Measurements from ENCODE around the gene PNPO.

PNPO gene

DNA sequence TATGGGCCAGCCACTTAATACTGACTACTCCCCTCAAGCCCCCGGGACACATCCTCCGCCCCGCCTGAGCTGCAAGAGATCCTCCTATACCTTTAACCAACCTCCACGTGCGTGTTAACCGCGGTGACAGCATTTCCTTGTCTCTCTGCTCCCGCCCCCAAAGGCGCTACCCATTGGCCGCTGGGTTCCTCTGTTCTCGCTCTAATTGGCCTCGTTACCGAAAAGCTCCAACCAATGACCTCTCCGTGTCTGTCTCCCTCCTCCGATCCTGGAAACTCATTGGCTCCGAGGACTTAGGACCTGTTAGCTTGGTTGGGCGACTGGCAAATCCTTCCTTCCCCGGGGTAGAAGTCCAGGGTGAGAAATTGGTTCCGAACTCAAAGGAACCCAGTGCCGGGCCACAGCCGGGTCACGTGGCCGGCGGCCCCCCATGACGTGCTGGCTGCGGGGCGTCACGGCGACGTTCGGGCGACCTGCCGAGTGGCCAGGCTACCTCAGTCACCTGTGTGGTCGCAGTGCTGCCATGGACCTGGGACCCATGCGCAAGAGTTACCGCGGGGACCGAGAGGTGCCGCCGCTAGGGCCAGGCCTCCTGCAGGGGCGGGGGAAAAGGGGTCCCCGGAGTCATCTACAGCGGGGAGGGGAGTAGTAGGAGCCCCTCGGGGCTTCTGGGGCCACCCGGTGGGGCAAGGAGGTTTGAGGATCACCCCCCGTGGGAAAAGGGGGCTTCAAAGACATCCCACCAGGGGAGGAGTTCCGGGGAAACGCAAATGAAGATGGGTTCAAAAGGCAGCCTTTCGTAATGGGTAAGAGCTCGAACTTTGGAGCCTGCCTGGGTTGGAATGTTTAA is at the start of gene PNPO:
PNPO (plus strand) TSS at position 326 of the 850 bp plus-strand sequence; CDS start at position 431, 105 bp downstream.
- peak; percentile 98 for DNase-seq

DNA sequence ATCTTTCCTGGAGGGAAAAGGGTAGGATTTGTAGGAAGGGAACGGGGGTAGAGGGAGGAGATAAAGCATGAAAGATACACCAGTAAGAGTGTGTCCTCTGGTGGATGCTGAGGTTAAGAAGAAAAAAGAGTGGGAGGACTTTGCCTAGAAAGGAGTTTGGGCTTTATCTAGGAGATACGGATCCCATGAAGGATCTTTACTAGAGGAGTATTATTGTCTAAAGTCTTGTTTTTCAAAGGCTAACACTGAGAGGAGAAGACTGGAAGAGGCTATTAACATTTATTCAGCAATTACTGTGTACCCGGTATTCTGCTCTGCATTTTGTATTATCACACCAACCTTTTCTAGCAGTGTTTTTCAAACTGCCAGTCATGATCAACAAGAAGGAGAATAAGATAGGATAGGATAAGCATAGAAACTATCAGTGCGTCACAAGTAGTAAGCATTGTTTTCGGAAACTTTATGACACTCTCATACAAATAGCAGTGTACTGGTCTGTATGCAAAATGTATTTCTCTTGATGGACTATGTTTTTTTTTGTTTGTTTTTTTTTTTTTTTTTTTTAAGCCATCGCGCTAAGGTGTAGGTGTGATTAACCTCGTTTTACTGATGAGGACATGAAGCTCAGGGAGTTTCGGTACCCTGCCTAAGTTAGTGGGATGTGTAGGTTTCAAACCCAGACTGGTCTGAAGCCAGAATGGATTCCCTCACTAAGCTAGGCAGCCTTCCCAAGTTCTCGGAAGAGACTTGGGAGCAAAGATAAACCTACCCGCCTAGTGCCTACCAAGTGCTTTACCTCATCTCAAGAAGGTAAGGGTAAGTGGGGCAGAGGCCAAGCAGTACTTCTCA is 46.6 kb upstream of the PNPO start:
- no peak for DNase-seq

DNA sequence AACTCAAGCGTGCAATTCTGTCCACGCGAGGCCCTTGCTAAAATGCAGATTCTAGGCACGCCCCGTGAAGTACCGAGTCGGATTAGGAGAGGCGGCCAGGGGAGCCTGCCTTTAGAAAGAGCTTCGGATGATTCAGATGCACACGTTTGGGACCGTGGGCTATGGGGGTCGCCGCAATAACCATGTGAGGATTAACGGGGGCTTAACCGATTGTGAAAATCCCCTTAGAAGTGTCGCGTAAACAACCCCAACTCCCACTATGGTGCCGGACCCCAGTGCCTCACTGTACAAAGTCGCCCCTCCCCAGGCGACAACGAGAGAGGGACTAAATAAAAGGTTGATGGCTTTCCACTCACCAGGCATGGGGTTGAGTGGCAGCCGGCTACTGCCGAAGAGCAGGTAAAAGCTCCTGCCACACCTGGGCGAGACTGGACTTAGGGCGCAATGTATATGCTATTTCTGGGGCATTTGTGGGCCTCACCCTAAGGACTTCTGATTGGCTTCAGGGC is 46.0 kb upstream of the PNPO start:
- peak; percentile 45 for DNase-seq

DNA sequence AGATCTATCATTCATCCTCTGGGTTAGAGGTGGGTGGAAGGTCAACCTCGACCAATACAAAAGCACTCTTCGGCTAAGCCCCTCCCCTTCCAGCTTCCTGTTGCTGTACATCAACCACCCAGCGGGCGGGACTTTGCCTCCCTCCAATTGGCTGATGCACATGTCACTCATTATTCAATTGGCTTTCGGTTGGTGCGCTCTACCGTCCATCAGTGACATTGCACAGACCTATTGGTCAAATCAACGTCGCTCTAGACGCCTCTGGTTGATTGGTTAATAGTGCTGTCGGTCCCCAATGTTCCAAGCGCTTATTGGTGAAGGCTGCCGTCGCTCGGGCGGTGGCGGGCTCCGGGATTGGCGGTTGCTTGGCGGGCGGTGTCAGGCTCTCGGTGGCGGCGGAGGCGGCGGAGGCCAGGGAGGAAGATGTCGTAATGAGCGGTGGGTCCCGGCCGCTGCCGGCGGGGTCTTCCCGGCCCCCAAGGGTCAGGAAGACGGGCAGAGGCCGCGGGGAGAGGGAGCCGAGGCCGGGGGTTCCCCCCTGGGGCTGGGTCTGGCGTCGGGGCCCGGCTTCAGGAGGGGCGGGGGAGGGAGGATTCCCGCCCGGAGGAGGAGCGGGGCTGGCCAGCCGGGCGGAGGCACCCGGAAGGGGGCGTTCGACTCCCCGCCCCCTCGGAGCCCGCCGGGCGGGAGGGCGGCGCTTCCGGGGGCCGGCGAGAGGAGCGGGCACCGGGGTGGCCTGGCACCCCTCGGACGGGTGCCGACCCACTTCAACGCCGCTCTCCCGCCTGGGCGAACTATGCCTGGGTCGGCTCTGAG is 45.3 kb upstream of the PNPO start, which contains the start of gene SP2:
SP2 (plus strand) TSS at position 381 of the 816 bp plus-strand sequence; CDS start at position 432, 51 bp downstream.
- peak; percentile 100 for DNase-seq

DNA sequence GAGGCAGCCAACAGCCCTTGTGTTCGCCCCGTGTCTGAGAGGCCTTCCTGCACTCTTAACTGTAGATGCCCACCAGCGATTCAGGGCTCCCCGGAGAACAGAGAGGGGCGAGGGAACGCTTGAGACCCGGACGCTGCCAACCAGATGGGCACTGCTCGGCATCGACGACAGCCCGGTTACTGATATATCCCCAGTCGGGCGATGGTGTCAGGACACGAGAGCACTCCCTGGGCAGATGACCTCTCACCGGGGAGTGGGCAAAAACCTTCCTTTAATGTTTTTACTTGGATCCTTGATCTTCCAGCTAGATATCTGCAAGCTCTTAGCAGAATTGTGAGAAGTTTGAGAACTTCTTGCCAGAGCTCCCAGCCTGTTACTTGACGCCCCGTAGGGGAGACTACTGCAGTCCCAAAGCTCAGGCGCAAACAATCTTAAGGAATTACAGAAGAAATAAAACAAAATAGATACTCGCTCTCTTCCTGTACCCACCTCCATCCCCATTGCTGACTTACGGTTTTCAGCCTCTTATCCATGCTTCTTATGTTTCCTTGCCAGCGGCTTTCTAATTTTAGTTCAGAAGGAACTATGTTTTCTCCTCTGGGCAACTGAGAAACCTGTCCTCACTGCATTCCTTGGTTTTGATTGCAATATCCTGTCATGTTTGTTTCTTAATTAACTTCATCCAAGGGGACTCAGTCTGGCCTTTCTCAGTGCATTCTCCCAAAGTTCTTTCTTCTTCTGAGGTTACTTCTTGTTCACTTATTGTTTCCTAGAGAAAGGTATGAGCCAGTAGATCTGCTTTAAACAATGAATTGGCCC is 44.5 kb upstream of the PNPO start:
- DNase-seq, result no peak

DNA sequence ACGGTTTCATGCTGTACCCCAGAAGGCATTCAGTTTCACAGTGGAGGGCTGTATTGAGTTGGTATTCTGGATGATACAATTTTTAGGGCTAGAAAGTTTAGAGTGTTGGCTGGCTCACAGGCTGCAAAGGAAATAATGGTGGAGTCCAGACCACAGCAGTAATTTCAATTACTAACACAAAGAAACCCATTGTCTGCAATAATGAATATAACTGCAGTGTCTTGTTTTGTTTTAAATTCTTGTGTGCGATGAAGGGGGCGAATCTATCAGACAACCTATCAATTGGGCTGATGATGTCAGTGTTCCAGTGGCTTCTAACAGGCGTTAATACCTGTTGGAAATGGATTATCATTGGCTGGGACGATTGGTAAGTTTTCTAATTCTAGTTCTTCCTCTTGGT is 43.8 kb upstream of the PNPO start:
- DNase-seq, result no peak

DNA sequence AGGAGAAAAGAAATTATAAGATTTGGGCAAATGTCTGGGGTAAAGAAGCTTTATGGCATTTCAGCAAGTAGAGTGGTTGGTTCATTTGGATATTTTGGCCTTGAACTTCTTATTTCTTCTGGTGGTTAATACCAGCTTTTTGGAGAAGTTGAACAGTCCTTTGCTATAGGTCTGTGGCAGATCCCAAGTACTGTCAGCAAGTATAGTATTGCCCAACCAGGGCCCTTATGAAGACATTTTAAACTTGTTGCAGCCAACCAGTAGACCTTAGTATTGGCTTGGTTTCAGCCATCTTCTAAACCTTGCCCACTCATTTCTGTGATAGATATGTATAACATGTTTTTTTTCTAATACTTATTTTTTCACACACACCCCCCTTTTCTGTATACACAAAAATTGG is 43.1 kb upstream of the PNPO start:
- peak; percentile 77 for DNase-seq

DNA sequence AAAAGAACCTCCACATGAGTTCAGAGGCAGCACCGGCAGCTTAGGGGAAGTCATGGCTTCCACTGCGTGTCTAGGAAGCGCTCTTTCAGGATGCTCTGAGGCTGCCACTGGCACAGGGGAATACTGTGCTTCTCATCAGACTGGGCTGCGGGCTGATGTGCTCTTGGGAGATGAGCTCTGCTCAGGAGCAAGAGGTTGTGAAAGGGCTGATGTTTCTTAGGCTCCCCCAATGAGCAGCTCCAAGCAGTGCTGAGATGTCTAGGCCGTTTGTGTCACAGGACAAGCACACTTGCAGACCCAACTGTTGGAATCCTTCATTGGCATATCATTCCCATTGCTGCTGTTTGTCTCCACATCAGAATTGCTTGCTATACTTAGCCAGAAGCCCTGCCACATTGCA is 41.7 kb upstream of the PNPO start:
- no peak for DNase-seq

DNA sequence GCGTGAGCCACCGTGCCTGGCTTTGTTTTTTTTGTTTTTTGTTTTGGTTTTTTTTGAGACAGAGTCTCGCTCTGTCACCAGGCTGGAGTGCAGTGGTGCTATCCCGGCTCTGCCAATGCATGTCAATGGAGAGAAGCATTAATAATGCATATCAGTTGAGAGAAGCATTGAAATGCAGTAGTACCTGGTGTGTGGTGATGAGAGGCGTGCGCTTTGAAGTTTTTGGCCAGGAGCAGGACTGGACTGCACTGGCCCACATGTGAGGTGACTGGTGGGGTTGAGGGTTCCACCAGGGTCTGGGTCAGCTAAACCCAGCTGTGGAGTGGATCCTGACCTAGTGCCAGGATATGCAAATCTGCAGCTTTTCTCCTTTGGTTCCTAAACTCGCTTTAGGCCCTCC is 39.9 kb upstream of the PNPO start:
- DNase-seq, result no peak

DNA sequence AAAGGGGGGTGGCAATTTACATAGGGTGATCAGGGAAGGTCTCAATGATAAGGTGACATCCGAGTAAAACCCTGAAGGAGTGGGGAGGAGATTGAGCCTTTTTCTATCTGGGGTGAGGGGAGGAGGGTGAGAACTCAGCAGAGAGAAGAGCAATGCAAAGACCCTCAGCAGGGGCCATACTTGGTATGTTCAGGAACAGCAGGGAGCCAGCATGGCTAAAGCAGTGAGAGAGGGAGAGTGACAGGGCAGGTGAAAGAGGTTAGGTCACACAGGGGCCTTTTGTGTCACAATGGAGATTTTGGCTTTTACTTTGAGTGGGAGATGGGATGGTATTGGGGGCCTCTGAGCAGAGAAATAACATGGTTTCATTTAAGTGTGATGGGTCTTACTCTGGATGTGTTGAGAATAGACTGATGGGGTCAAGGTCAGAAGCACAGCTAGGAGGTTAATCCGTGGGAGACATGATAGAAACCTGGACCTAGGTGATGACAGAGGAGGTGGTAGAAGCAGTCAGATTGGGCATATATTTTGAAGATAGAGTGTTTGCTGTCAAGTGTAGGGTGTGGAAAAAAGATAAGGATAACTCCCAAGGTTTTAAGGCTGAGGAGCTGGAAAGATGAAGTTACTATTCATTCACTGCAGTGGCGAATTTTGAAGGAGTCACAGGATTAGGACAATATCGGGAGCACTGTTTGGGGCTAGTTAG is 39.2 kb upstream of the PNPO start:
- DNase-seq, result no peak

DNA sequence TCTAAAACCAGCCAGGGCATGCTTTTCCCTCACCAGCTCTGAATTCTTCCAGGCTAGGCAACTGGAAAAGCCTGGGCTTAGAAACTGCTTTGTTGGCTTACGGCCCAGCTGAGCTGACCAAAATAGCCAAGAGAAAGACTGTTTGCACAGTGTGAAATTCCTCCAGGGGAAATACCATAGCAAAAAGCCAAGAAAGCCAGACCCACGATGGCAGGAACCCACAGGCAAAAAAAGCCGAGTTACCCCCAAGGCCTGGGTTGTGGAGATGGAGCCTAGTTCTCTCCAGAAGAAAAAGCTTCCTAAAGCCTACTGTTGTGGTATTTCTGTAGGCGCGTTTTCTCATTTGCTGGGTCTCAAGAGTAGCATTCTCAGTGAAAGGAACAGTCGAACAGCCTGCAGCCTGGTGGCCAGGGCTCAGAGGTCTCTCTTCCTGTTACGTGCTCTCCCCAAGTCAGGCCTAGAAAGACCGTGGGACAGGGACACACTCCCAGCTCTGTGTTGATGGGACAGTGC is 36.1 kb upstream of the PNPO start:
- no peak for DNase-seq

DNA sequence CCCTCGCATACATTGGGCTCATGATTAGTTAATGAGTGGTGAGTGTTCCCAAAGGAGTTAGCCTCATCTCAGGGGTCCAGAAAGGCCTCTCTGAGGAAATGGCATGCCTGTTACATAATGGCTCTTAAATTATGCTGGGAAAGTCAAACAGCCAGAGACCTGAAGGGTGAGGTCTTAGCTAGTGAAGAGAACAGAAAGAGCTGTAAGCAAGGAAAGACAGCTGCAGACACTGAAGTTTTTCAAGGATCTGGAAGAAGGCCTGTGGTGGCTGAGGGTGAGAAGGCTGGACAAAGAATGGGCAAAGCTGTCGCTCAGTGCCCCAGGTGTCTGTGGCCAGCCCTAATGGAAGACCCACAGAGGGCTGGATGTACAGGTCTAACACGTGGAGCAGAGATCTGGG is 34.9 kb upstream of the PNPO start:
- no peak for DNase-seq

DNA sequence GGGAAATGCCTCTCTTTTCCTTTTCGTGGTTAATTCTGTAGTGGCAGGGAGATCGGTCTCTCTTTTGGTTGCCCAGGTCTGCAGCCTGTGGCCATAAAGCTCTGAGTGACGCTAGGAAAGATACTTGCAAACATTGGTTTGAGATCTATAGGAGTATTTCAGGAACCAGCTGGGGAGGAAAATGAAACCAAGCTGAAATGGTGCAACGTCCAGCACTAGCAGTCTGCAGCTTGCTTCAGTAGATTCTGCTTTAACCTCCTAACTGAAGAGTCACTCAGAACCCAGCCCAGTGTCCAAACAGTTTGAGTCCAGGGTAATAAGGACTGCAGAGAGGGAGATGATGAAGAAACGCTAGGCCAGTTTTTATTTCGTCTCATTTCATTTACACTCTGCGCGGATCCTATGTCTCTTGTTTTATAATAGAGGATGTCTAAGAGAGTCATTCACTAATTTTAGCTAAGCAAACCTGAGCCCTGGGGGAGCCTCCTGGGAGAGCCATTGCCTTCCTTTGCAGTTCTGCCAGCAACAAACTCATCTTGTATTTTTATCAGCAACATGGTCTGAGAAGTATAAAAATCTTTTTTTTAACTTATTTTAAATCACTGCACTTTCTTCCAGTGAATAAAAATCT is 33.3 kb upstream of the PNPO start:
- peak; percentile 87 for DNase-seq

DNA sequence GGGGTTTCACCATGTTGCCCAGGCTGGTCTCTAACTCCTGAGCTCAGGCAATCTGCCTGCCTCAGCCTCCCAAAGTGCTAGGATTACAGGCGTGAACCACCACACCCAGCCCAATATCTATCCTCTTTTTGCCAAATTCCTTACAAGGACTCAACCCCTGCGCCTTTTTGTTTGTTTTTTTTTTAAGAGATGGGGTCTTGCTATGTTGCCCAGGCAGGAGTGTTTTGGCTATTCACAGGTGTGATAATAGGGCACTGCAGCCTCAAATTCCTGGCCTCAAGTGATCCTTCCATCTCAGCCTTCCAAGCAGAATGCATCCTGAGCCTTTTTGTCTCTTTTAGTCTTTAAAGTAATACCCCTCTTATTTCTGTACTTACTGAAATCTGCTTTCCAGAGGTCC is 28.3 kb upstream of the PNPO start:
- DNase-seq, result no peak

DNA sequence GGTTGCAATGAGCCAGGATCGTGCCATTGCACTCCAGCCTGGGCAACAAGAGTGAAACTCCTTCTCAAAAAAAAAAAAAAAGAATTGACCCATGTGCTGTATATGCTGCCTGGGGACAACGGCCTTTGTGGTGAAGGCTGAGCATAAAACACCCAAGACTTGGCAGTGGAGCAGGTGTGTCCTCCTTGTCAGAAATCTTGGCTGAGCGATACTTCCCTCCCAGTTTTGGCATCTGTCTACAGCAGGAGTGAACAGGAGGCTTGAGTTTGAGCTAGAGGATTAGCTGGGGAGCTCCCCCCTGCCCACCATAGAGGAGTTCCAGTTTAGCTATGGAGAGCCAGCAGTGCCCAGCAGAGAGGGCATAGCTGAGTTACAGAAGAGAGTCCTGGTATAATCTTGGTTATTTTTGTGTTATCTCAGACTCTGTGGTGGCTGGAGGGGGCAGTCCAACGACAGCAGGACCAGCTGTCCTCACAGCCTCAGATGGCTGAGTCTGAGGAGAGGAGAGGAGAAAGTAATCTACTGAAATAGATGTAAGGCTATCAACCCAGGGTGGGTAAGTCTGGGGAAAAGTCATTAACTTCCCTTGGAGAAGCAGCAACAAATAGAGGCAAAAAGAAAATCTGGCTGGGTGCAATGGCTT is 26.9 kb upstream of the PNPO start:
- no peak for DNase-seq

DNA sequence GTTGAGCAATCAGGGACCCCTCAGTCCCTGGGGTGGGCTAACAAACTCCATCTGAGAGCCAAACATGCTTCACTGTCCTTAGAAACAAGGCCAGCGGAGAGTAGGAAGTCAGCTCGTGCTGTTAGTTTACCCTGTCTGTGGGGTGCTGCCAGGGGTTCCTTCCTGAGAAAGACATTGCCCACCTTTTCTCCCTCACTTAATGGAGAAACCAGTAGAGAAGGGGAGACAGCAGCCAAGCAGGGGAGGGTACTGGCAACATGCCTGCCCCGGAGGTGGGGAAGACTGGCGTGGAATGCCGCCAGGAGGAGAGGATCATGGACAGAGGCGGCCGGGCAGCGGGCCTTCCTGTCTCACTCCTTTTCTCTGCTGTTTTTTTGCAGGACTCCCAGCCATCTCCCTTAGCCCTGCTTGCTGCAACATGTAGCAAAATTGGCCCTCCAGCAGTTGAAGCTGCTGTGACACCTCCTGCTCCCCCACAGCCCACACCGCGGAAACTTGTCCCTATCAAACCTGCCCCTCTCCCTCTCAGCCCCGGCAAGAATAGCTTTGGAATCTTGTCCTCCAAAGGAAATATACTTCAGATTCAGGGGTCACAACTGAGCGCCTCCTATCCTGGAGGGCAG is 25.5 kb upstream of the PNPO start:
- no peak for DNase-seq

DNA sequence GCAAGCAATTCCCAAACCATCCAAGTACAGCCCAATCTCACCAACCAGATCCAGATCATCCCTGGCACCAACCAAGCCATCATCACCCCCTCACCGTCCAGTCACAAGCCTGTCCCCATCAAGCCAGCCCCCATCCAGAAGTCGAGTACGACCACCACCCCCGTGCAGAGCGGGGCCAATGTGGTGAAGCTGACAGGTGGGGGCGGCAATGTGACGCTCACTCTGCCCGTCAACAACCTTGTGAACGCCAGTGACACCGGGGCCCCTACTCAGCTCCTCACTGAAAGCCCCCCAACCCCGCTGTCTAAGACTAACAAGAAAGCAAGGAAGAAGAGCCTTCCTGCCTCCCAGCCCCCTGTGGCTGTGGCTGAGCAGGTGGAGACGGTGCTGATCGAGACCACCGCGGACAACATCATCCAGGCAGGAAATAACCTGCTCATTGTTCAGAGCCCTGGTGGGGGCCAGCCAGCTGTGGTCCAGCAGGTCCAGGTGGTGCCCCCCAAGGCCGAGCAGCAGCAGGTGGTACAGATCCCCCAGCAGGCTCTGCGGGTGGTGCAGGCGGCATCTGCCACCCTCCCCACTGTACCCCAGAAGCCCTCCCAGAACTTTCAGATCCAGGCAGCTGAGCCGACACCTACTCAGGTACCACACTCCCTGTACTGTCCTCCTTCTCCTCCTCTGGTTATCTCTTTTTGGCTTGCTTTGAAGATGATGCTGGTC is 24.7 kb upstream of the PNPO start:
- no peak for DNase-seq

DNA sequence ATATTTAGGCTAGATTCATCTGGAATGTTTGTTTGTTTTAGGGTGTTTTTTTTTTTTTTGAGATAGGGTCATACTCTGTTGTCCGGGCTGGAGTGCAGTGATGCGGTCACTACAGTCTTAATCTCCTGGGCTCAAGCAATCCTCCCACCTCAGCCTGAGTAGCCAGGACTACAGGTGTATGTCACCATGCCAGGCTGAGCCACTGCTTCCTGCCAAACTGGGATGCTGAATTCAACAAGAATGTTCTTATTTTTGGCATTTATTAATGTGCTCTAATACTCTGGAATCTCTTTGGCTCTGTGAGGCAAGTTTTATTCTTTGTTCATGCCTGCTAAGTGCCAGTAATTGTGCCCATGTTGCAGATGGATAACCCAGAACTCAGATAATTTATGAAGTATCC is 23.8 kb upstream of the PNPO start:
- no peak for DNase-seq

DNA sequence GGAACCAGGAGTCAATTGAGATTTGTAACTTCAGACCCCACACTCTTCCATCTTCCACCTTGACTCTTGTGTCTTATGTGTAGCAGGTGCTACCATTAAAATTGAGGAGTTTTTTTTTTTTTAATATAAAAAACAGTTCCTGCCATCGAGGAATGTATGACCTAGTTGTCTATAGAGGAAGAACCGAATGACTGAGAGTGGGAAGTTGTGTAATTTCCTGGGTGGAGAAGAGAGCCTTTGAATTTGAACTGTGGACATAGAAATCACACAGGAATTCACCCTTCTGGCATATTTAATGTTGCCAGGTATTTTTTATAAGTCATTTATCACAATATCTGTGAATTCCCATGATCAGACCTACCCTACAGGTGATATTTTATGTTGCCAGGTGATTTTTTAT is 23.4 kb upstream of the PNPO start:
- peak; percentile 72 for DNase-seq
